Measurements from ENCODE around the gene C19orf73.
"Not testable (repeated sequence)": the region's sequence is repeated elsewhere in the genome, so short reads cannot be mapped to it uniquely, and the experiment has no call there.

The C19orf73 gene

DNA sequence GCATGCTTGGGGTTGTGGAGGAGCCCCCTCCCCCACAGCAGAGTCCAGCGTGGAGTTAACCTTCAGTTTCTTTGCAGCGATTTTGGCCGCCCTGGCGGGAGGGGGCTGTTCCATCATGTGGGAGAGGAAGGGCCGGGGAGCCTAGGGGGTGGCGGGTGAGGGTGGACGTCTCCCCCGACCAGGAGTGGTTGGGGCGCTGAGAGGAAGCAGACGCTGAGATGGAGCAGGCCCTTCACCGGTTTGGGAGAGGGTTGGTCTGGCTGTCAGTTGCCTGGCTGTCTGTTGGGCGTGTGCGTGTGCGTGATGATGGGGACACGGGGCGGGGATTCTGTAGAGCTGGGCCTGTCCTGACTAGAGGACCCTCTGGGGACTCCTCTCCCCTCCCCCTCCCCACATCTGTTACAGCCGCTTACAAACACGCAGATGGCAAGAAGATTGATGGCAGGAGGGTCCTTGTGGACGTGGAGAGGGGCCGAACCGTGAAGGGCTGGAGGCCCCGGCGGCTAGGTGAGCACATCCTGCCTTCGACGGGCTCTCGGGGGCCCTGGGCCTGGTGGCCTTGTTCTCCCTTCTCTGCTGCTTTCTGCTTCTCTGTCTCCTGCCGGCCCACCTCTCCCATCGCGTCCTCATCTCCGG lies 14.6 kb downstream of the C19orf73 start:
- DNase-seq (ENCODE audit: insufficient read length, low spot score) (no peak), FAIRE-seq (no peak)

DNA sequence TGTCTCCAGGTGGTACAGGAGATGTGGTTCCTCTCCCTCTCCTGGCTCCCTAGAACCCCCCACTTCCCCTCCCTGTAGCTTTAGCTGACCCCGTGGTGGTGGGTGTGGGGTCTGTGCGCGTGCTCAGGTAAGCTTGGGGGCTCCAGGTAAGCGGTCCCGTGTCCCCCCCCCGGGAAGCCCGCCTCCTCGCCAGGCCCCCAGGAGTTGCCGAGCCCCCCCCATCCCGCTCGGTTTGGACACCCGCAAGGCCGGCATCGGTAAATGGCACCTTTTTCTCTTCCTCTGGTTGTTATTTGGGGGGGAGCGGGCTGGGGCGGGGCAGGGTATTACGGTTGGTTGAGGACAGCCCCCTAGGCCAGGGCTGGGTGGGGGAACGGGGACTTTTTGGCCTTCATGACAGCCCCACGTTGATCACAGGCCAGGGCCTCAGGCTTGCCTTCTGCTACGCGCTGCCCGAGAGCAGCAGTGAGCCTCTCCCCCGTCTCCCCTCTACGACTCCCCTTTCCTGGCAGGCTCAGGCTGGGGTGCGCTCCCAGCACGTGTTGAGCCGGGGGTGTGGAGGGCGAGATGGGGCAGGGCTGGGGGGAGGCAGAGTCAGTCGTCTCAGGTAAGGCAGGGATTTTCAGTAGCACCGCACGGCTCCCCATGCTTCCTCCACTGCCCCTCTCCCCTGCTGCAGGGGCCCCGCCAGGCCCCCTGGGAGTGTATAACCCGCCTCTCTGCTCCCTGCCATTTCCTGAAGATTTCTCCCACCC lies 15.4 kb downstream of the C19orf73 start:
- no peak for DNase-seq (ENCODE audit: insufficient read length, low spot score)
- FAIRE-seq = no peak

DNA sequence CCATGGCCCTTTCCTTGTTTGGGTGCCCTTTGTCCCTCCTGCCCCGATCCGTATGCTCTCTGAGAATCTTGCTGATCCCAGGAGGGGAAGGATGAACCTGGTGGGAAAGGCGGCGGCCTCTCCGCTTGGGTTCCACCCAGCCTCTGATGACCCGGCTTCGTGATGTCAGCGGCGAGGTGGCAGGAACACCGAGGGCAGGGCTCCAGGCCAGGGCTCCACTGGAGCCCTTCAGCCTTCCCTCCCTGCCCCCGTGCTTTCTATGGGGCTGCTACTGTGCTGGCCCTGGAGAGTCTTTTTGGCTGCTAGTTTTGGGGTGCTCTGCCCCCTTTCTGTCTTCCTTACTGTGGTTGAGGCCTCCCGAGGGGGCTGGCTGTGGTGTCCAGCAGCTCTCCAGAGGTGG lies 16.6 kb downstream of the C19orf73 start:
- DNase-seq (ENCODE audit: insufficient read length, low spot score) = no peak
- FAIRE-seq = no peak

DNA sequence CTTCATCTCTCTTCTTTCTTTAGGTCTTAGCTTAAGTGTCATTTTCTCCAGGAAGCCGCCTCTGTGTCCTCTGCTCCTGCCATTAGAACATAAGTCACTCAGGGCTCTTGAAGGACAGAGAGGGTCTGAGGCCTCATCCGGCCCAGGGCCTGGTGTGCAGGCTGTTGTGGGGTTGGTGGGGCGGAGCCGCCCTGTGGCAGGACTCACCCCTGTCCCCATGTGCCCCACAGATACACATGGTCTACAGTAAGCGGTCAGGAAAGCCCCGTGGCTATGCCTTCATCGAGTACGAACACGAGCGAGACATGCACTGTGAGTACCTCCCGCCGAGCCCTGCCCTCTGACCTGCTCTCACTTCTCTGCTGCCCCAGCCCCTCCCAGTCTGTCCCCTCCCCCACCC lies 17.8 kb downstream of the C19orf73 start:
- FAIRE-seq (no peak), DNase-seq (ENCODE audit: insufficient read length, low spot score) (no peak)

GRCh38 chr19:49098795-49099194 lies 20.1 kb downstream of the C19orf73 start:
- FAIRE-seq = no peak

DNA sequence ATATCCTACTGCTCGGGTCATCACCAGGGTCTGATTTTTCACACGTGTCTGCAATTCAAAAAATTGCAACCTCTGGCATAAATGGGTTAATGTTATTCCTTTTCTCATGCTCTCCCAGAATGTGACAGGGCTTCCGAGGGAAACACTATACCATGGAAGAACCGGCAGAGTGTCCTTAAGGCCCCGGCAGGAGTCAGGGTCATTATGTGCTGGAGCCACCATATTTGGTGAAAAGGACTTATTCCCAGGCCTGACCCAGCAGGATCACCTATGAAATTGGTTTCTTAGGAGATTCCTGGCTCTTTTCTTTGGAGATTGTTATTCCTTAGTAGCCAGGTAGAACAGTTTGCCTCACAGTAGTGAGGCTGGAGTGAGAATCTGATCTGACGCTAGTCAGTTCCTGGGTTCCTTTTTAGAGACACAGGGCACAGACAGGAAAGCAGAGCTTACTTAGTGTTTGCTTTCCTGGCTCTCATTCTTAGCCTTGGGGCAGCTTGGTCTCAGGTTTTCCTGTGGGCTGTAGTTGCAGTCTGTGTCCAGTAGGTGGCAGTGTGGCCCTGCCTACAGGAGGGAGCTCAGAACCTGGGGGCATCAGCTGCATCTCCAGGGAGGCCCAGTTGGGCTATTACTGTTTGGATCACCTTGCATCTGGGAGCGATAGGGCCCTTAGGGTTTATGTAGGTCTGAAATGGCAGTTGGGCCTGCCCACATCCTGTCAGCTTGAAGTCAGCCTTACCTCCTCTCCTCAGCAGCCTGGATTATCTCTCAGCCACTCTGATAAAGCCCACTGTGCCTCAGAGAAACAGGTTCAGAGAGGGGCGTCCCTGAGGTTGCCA lies 21.3 kb downstream of the C19orf73 start:
- peak; percentile 71 for DNase-seq (ENCODE audit: insufficient read length, low spot score)
- peak; percentile 52 for FAIRE-seq

More at GRCh38 chr19:49098795-49099194, 20.1 kb downstream of the C19orf73 start:
- DNase-seq (ENCODE audit: insufficient read length, low spot score) = no peak

DNA sequence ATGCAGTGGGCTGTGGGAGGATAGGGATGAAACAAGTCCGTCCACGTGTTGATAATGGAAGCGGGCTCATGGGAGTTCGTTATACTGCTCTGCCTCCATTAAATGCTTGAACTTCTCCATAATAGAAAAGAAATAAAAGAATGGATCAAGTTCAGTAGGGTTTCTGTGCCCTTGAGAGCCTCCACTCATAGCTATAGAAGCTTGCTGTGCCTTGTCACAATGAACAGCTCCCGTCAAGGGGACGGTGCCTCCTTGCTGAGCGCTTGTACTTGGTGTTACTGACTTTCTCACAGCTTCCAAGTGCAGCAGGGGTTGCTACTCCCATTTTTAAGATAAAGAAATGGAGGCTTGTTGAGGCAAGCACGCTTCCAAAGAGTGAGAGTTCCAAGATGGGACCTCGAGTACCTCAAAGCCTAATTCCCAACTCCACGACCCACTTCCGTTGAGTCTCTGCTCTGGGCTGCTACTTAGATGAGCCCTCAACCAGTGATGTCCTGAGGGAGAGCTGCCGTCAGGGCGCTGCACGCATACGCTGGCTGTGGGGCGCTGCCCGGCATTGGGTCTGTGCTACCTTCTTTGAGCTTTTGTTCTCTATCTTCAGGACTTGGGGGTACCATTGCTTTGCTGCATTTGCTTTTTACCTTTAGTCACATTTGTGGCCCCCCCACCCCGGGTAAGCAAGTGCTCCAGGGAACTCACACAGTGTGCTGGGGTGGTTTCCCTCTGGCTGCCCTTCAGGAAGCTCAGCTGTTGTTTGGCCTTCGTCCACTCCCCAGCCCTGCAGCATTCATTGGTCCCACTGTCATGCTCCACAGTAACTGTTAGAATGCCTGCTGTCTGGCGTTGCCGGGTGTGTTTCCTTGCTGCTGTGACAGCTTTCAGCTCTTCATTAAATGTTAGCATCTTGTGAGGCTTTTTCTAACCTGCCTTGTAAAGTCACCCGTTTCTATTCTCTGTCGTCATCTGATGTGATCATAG lies 24.1 kb downstream of the C19orf73 start:
- DNase-seq (ENCODE audit: insufficient read length, low spot score) (no peak), FAIRE-seq (no peak)

GRCh38 chr19:49092686-49093085 lies 26.3 kb downstream of the C19orf73 start:
- FAIRE-seq (no peak), DNase-seq (ENCODE audit: insufficient read length, low spot score) (no peak)

DNA sequence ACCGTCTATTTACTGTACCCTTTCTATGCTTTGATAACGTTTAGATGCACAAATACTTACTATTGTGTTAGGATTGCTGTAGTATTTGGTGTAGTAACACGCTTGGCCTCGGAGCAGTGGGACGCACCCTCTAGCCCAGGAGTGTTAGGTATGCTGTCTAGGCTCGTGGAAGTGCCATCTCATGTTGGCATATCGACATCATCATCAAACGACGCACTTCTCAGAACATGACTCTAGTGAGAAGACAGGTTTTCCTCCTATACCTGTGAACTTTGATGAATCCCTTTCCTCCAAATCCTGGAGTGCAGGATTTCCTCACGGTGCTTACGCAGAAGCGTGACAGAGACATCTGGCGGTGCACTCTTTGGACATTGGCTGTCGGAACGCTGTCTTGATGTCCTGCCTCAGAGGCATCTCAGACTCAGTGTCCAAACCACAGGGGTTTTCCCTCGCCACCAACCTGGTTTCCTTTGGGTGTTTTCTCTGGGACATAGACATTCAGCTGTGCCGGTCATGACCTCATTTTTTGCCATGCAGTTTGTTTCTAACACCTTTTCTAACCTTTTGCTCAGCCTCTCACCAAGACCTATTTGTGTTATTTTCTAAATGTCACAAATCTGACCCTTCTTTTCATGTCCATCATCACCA lies 27.4 kb downstream of the C19orf73 start:
- DNase-seq (ENCODE audit: insufficient read length, low spot score) = no peak
- FAIRE-seq = no peak

GRCh38 chr19:49086296-49086695 lies 32.6 kb downstream of the C19orf73 start:
- FAIRE-seq (no peak), DNase-seq (ENCODE audit: insufficient read length, low spot score) (no peak)

- no peak for FAIRE-seq
- no peak for DNase-seq (ENCODE audit: insufficient read length, low spot score)
Observed at GRCh38 chr19:49085868-49086232, 33.1 kb downstream of the C19orf73 start.

GRCh38 chr19:49085020-49085867 lies 33.7 kb downstream of the C19orf73 start, which contains the start of gene SNRNP70:
SNRNP70 (plus strand) TSS chr19:49085451; CDS start chr19:49086415, 964 bp downstream.
- DNase-seq (ENCODE audit: insufficient read length, low spot score) (peak; percentile 99), FAIRE-seq (peak; percentile 96)

DNA sequence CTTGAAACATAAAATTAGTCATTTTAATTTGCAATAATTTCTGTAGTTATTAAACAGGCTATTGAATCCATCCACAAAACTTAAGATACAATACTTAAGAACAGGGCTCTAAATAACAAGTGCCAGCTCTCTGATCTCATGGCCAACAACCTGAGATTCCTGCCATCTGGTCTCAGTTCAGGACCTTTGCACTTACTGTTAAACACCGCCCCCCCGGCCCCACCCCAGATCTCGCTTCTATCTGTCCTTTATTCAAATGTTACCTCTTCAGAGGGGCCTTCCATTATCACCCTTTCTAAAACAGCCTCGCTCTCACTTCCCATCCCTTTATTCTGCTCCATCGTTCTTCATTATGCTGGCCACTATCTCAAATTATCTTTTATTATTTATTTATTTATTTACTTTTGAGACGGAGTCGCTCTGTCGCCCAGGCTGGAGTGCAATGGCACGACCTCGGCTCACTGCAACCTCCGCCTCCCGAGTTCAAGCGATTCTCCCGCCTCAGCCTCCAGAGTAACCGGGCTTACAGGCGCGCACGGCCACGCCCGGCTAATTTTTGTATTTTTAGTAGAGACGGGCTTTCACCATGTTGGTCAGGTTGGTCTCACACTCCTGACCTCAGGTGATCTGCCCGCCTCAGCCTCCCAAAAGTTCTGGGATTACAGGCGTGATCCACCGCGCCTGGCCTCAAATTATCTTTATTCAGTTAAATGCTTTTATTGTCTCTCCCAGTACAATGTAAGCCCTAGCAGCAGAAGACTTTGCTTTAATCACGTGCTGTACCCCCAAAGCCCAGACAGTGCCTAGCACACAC lies 34.5 kb downstream of the C19orf73 start:
- no peak for DNase-seq (ENCODE audit: insufficient read length, low spot score)
- FAIRE-seq = no peak

- no peak for FAIRE-seq
Observed at GRCh38 chr19:49081273-49081672, 37.7 kb downstream of the C19orf73 start.

DNA sequence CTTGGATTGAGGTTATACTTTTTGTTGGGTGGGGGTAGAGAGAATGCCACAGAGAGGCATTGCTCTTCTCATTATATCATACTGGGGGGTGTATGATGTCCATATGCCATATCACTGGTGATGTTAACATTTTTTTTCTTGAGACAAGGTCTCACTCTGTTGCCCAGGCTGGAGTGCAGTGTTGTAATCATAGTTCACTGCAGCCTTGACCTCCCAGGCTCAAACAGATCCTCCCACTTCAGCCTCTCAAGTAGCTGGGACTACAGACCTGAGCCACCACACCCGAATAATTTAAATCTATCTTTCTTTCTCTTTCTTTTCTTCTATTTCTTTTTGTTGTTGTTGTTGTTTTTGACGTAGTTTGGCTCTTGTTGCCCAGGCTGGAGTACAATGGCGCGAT lies 38.6 kb downstream of the C19orf73 start:
- FAIRE-seq = no peak
- DNase-seq (ENCODE audit: insufficient read length, low spot score) = no peak

More at GRCh38 chr19:49081273-49081672, 37.7 kb downstream of the C19orf73 start:
- DNase-seq (ENCODE audit: insufficient read length, low spot score) = no peak

- FAIRE-seq = not testable (repeated sequence)
Observed at GRCh38 chr19:49074869-49075268, 44.1 kb downstream of the C19orf73 start.

GRCh38 chr19:49073514-49074378 lies 45.2 kb downstream of the C19orf73 start:
- no peak for FAIRE-seq

More at GRCh38 chr19:49074869-49075268, 44.1 kb downstream of the C19orf73 start:
- not testable (repeated sequence) for DNase-seq (ENCODE audit: insufficient read length, low spot score)

More at GRCh38 chr19:49073514-49074378, 45.2 kb downstream of the C19orf73 start:
- no peak for DNase-seq (ENCODE audit: insufficient read length, low spot score)
